Stimulated activated CD8-positive, alpha-beta memory T cell treated with anti-CD3 and anti-CD28 coated beads, Interleukin-12 subunit alpha, Interleukin-12 subunit beta, amount 100 ng/mL, for 1 hour (primary cell): Measurements from ENCODE around the gene HOXB5.

ENCODE experiments used
- DNase-seq: peaks from one replicate; pipeline ENCODE4 v3.0.0-alpha.2; 2020; ENCODE audit warnings: low read depth

HOXB5 gene

GRCh38 chr17:48593126-48593829 lies at the start of gene HOXB5:
Gene HOXB5, minus strand, starts transcription at chr17:48593779. Its CDS starts 97 bp downstream, at chr17:48593682.
- DNase-seq: no peak

DNA sequence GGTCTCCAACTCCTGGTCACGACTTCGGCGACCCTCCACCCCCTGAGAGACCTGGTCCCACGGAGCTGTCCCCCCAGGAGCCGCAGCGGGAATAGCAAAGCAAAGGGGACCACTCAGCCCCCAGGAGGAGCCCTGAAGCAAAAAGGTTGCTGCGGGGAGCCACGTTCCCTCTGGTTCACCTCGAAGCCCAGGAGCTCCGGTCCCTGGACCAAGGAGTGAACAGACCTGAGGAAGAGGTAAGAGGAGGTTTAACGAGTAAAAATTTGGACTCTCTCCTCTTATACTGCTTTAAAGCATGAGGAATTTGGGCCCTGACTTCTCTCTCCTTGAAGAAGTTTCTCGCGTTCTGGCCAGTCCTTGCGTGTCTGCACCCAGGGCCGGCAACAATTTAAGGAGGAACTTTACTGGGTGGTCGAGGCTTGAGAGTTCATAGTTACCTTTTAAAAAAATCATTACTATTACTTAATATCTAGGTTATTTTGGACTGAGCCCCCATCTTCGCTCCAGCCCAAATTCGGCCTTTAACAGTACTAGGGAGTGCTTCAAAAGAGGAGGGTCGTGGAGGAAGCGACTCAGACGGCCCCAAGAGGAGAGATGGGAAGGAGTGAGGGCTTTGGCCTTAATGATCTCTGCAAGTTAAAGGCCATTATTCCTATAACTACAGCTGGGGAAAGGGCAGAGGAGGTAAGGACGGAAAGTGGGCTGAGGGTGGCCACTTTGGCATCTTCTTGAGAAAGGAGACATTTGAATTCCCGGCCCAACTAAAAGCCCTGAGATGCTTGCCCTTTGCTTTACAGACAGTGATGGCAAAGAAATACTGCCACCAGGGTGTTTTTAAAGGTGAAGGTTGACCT lies 49.5 kb upstream of the HOXB5 start:
- no peak for DNase-seq

DNA sequence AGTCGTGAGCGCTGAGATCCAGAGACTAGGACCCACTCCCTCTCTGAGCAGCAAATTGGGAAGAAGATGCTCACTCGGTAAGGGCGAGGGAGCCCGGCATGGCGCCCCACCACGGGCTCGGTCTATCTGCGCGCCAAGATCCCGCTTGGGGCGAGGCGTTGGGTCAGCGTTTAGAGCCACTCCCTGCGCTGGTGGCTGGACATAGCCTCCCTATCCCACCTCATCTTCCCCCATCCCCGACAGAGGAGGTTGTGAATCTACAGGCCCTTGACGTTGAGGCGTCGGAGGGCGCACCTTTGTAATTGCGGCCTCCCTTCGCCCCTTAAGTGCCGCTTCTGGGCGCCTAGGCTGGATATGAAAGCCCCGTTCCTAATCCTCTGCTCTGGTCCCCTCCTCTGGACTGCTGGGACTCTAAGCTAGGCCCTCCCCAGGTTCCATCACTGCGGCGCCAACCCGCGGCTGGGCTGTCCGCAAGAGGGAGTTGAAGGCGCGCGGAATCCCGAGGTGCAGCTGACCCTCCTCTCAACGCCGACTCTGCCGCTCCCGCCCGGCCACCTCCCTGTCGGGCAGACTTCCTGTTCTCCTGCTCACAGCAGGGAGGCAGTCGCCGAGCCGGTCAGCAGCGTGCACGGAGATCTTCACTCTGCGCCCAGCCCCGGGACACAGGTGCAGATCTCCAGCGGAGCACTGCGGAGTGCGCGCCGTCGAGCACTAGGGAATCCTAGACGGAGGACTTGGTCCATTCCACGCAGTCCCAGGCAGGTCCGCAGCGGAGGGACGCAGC lies 48.7 kb upstream of the HOXB5 start:
- DNase-seq: no peak

GRCh38 chr17:48641541-48642058 lies 48.0 kb upstream of the HOXB5 start:
- DNase-seq: no peak

GRCh38 chr17:48640858-48641180 lies 47.2 kb upstream of the HOXB5 start:
- no peak for DNase-seq

GRCh38 chr17:48639982-48640857 lies 46.6 kb upstream of the HOXB5 start:
- no peak for DNase-seq

DNA sequence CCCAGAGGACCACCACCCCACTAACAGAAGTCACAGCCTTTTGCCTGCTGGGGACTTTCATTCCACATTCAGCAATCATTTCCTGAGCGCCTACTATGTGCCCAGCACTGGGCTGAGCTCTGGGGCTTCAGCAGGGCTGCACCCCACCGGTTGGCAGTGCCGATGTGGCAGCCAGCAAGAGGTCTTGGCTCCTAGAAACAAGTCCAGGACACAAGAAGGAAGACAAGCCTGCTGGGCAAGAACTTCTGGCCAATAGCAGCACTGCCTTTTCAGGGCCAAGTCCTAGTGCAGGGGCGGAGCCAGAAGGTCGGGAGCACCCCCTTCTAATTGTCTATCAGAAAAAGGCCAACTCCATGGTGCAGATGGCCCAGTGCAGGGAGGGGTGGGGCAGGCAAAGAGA lies 45.6 kb upstream of the HOXB5 start:
- no peak for DNase-seq

DNA sequence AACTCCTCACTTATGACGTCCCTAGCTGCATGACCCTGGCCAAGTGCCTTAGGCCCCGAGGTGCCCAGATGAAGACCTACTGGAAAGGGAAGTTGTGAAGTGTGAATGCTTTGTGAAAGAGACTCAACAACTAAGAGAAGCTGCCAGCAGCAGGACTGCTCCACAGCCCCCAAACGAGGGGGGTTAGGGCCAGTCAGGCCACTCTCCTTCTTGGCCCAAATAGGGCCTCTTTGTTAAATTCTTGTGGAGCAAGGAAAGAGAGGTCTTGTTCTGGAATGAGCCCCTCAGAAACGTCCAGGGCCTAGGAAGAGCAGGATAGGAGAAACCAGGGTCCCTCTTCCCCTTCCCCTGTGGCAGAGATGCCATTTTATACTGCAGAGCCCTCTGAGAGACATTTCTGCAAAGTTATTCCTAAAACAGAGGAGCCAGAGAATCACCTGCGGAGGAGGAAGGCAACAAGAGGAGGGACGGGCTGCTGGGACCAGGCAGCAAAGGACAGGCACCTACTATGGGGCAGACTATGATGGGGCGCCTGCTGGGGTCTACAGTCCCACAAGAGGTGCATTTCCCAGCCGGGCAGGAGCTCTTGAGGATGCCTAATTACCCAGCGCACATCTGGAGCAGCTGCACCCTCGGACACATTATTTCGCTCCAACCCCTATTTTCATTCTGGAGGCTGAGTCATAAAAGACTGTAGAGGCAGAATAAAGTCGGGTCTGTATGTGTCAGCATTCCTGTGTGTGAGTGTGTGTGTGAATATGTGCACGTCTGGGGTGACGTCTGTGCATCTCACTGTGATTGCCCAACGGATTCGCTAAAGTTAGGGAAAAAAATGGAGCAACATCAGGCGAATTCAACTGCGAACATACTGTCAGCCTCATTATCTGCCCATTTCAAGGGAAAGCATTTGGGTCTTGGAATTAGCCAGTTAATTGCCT lies 44.0 kb upstream of the HOXB5 start:
- no peak for DNase-seq

GRCh38 chr17:48636177-48637018 lies 42.8 kb upstream of the HOXB5 start:
- no peak for DNase-seq

DNA sequence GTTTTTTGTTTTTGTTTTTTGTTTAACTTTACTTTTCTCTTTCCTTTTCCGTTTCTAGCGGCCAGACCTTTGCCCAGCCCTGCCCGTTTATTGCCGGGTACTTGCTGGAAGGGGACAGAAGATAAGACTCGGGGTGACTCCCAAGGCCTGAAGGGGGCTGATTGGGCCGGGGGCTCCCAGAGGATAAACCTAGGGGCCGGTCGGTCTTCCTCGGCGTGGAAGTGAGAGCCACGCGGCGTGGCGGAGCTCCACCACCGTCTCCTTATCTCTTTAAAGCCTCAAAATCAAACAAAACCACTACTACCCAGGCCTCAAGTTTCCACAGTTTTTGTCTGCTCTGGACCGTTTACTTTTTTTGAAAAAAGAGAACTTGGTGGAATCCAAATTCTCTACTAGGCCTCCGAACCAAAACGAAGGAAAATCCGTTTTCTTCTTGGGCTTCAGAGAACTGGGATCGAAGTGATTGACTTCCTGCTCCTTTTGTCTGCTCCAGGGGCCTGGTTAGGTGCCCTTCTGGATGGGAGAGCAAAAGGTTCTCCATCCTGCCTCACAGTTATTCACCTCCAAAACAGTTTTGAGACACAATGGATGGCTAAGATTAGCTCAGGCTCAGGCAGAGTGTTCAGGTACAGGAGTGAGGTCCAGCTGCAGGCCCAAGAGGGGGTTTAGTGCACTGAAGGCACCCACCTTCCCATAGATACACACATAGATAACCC lies 41.1 kb upstream of the HOXB5 start:
- no peak for DNase-seq

- no peak for DNase-seq
Observed at GRCh38 chr17:48633266-48633677, 39.7 kb upstream of the HOXB5 start.

DNA sequence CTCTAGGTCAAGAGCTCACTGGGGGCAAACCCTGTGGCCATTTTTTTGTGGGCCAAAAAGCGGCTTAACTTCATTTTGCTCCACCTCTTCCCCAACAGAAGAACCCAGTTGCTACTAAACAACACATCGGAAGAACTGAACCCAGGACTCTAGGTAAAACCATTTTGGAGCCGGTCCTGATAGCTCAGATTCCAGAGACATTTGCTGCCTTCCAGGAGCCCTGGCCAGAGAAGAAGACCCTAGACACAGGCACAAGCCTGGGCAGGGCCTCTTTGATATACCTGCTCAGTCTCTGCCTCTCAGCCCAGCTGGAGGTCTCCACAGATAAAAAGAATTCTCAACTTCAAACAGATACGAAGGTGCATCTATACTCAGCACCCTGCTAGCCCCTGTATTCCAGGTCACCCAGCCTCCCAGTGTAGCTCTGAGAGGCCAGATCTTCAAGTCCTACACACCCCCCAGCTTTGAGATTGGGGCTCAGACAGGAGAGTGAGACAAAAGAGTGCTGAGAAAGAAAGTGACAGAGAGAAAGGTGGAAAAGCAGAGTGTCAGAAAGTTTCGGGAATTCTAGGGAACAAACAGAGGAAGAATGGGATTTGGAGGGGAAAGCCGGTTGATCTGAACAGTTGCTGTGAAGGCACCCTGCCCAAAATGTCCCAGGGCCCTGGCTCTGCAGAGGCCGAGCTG lies 39.1 kb upstream of the HOXB5 start:
- no peak for DNase-seq

DNA sequence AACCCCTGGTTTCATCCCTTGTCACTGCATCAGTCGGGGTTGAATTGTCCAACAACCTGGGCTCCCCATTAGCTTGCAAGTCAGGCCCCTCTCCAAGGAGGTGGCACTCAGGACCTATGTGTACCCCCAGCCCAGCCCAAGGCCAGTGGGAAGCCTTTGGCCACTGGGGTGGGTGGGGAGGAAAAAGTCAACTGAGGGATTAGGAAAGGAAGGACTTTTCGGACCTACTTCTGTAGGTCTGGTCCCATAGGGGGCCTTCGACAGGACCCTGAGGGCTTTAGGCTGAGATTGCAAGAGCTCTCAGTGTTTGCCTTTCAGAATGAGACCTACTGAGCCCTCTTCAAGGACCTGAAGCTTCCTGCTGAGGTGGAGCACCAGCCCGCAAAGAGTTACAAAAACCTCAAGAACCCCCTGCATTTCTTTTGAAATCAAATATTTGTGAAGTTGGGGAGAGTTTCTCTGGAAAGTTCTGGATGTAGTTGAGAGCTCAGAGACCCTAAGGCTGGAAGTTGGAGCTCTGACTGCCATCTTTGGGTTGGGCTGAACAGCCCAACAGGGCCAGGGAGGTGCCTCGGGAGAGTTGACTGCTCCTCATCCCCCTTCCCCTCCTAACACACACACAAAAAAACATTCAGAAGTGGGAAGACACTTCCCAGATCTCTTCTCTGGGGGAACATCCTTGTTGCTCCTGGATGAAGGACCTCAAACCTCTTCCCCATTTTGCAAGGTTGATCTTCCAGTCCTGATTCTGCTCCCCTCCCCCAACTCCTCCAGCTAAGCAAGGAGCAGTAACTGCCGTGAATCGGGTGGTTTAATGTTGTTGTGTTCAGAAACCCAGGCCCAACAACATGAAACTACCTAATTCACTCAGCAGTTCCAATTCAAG lies 38.4 kb upstream of the HOXB5 start:
- no peak for DNase-seq

GRCh38 chr17:48630925-48631692 lies 37.5 kb upstream of the HOXB5 start:
- no peak for DNase-seq

DNA sequence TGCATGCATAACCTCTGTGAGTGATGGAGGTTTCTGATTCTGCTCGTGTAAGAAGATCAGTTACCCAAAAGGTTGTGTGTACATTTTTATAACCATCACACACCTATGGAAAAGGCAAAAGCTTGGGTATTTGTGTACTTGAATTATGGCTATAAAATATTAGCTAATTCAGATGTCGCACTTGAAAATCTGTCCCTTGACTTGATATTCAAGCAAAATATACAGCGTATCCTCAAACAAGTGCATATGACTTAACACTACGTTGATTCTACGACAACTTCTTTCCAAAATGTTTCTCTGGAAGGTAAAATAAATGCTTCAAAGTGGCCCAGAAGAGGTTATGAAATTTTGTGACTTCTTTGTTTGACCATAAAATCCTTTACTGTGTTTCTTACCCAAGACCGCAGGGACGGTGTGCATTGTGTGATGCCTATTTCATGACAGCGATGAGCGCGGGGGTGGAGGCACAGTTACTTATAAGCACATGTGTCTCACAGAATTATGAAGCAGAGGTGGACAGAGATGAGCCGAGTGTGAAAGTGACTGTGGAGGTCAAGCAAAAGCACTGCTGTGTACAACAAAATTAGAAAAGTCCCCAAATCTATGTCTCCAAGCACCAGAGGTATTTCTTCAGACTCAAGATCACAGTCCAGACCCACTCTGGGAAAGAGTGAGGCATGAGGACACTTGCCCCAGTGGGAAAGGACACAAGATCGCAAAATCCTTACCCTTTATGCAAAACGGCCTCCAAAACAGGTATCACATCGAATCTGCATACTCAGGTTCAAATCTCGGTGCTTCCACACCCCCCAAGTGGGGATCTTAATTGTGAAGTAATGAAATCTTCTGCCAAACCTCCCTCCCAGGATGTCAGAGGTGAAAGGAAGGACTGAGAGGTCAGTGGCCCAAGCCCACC lies 36.7 kb upstream of the HOXB5 start:
- no peak for DNase-seq
